DMS 273 (cell line): Measurements from ENCODE around the gene EEF1AKMT4.

Experiments
- DNase-seq: peaks from one replicate; lab custom pipeline; 2025; ENCODE audit not compliant: unreplicated experiment; lab: John Stamatoyannopoulos, UW

EEF1AKMT4 gene

DNA sequence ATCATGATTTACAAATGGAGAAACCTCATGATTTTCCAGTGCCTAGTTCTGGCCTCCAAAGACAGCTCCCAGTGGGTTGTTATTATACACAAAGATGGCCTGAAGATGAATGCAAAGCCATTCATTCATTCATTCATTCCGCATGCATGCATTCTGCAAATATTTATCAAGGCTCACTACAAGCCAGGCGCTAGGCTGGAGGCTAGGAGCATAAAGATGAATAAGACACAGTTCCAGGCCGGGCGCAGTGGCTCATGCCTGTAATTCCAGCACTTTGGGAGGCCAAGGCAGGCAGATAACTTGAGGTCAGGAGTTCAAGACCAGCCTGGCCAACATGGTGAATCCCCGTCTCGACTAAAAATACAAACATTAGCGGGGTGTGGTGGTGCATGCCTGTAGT, 47.1 kb downstream of the EEF1AKMT4 start:
- DNase-seq, result no peak

GRCh38 chr3:184298759-184299487, 49.5 kb downstream of the EEF1AKMT4 start, which contains the start of gene PSMD2:
TSS of gene PSMD2 (plus strand) at chr3:184299241. CDS start at chr3:184299267, 26 bp downstream.
- DNase-seq, result peak; percentile 100

- peak; percentile 59 for DNase-seq
Measured at GRCh38 chr3:184299488-184300377, 50.3 kb downstream of the EEF1AKMT4 start.

DNA sequence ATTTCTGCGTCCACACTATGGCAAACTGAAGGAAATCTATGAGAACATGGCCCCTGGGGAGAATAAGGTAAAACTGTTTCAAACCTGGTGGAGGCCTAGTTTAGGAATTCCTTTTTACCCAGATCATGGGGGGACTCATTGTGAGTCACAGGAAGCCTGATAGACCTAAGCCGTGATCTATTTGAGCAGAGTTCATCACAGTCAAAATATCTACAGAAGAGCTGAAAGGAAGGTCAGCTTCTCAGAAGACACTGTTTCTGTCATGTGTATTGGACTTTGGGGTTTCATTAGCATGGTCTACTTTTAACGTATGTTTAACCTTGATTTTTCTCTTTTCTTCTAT, 50.9 kb downstream of the EEF1AKMT4 start:
- DNase-seq, result no peak

DNA sequence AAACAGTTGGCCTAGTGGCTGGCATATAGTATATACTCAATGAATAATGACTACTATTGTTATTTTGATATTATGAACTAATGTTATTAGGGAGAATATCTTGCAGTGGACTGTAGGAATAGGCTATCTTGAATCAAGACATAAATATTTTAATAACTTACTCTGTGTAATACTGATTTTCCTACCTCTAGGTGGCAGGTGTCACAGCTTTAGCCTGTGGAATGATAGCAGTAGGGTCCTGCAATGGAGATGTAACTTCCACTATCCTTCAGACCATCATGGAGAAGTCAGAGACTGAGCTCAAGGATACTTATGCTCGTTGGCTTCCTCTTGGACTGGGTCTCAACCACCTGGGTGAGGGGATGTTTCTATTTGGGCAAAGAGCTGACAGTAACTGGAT, 56.1 kb downstream of the EEF1AKMT4 start:
- DNase-seq, result peak; percentile 58

DNA sequence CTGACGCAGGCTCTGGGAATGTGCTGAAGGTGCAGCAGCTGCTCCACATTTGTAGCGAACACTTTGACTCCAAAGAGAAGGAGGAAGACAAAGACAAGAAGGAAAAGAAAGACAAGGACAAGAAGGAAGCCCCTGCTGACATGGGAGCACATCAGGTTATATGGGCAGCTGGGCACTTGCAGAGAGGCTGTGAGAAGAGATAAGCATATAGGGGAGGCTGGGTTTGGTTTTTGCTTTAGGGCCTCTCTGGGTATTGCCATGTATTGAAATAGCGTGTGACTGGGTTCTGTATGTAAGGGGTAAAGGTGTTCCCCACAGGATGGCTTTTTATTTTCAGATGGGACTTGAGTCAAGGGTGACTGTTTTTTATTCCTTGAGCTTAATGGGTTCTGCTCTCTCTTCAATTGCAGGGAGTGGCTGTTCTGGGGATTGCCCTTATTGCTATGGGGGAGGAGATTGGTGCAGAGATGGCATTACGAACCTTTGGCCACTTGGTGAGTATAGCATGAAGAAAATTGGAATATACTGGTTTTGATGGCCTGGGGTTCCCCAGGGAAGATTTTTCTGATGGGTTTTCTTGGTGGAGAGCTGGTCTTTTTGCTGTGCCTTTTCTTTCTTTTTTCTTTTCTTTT, 57.0 kb downstream of the EEF1AKMT4 start:
- no peak for DNase-seq

DNA sequence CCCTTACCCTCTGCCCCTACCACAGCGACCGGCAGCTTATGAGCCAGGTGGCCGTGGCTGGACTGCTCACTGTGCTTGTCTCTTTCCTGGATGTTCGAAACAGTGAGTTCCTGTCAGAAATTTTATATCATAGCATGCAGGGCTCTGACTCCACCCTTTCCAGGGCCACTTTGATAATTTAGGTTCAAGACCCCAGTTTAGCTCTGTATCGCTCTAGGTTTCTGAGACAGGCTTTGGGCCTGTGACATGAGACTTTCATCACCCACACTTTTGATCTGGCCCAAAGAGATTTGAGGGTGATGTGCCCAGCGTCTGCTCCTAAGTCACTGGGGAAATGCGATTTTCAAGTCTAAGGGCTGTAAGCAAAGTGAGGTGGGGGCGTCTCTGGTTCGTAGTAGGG, 58.4 kb downstream of the EEF1AKMT4 start:
- no peak for DNase-seq
